Tibial nerve (tissue), 4 donors: ENCODE measurements around the gene CDPF1.

ENCODE experiments used
- CTCF ChIP-seq, 5 experiments: fragments of 200-600 bp in 3 of 5; fragments of 450-650 bp in 2 of 5; sonication (generic) in 3 of 5; IDR thresholded peaks; one replicate each; pipeline ENCODE4 v1.5.1; 2016 to 2019; ENCODE audit warnings: antibody characterized with exemption in 5 of 5, mild to moderate bottlenecking in 3 of 5, moderate library complexity in 2 of 5
- EP300 ChIP-seq, 2 donors: sonication (generic); formaldehyde crosslinking; IDR thresholded peaks; one replicate each; pipeline ENCODE4 v1.6.1; 2017; ENCODE audit warnings: antibody characterized with exemption in 2 of 2, mild to moderate bottlenecking in 1 of 2

GRCh38 chr22:46296257-46297150, 46.4 kb upstream of the CDPF1 start, which contains the start of gene GTSE1:
- TF ChIP-seq CTCF (IDR thresholded peaks at IDR 0.05) (peak; percentile 22 to 57 (median 29)), EP300 (IDR thresholded peaks at IDR 0.05) (peak; percentile 78 to 83)
